Measurements from ENCODE around the gene ACVR2A.

Gene ACVR2A

GRCh38 chr2:147845411-147845971 lies 662 bp downstream of the ACVR2A start:
- peaks cover 45% of the 10 kb centered on the region for H3K4me1 Mint-ChIP-seq (ENCODE audit: low read depth)
- peak overlapping the region; percentile 98 for H3K4me3 Mint-ChIP-seq
- no peaks in the 10 kb centered on the region for H3K9me3 Mint-ChIP-seq
- peak overlapping the region; percentile 99 for H3K27ac Mint-ChIP-seq
- H3K27me3 Mint-ChIP-seq = peaks cover 24% of the 10 kb centered on the region
- peaks cover 21% of the 10 kb centered on the region for H3K36me3 Mint-ChIP-seq (ENCODE audit: low read depth)
- intact Hi-C loops (cut with micrococcal nuclease) = loop anchor here (10.0 kb wide), 2 partner anchors 151 to 179 kb away; partner anchors contain the start of genes MBD5 and ORC4

- peaks cover 21% of the 10 kb centered on the region for H3K36me3 Mint-ChIP-seq (ENCODE audit: low read depth)
- H3K9me3 Mint-ChIP-seq = no peaks in the 10 kb centered on the region
- peaks cover 54% of the 10 kb centered on the region for H3K4me1 Mint-ChIP-seq (ENCODE audit: low read depth)
- peaks cover 15% of the 10 kb centered on the region for H3K27me3 Mint-ChIP-seq
- H3K4me3 Mint-ChIP-seq = peak overlapping the region; percentile 79
- intact Hi-C loops (cut with micrococcal nuclease) = loop anchor here (10.0 kb wide), 2 partner anchors 152 to 178 kb away; partner anchors contain the start of genes MBD5 and ORC4
- H3K27ac Mint-ChIP-seq = peak overlapping the region; percentile 27
Measured at GRCh38 chr2:147846412-147847081, 1.7 kb downstream of the ACVR2A start.

GRCh38 chr2:147847746-147848391 lies 3.0 kb downstream of the ACVR2A start:
- H3K36me3 Mint-ChIP-seq (ENCODE audit: low read depth) = peaks cover 21% of the 10 kb centered on the region
- no peak overlapping the region for H3K4me3 Mint-ChIP-seq
- H3K27ac Mint-ChIP-seq = no peak overlapping the region
- H3K9me3 Mint-ChIP-seq = no peaks in the 10 kb centered on the region
- H3K27me3 Mint-ChIP-seq = peaks cover 3% of the 10 kb centered on the region
- intact Hi-C loops (cut with micrococcal nuclease) = loop anchor here (10.0 kb wide), 2 partner anchors 153 to 177 kb away; partner anchors contain the start of genes MBD5 and ORC4
- peaks cover 60% of the 10 kb centered on the region for H3K4me1 Mint-ChIP-seq (ENCODE audit: low read depth)

- H3K36me3 Mint-ChIP-seq (ENCODE audit: low read depth) = no peaks in the 10 kb centered on the region
- intact Hi-C loops (cut with micrococcal nuclease) = no loop called here
- peaks cover 3% of the 10 kb centered on the region for H3K27me3 Mint-ChIP-seq
- no peak overlapping the region for H3K4me3 Mint-ChIP-seq
- peak overlapping the region; percentile 33 for H3K27ac Mint-ChIP-seq
- H3K4me1 Mint-ChIP-seq (ENCODE audit: low read depth) = peaks cover 62% of the 10 kb centered on the region
- H3K9me3 Mint-ChIP-seq = no peaks in the 10 kb centered on the region
Measured at GRCh38 chr2:147850838-147851237, 6.0 kb downstream of the ACVR2A start.

- Mint-ChIP-seq H3K27me3 (peaks cover 3% of the 10 kb centered on the region), H3K4me1 (ENCODE audit: low read depth) (peaks cover 57% of the 10 kb centered on the region), H3K36me3 (ENCODE audit: low read depth) (no peaks in the 10 kb centered on the region), H3K27ac (no peak overlapping the region), H3K4me3 (no peak overlapping the region), H3K9me3 (no peaks in the 10 kb centered on the region)
- intact Hi-C loops (cut with micrococcal nuclease) = no loop called here
Measured at GRCh38 chr2:147851244-147851930, 6.6 kb downstream of the ACVR2A start.

GRCh38 chr2:147854557-147855134 lies 9.8 kb downstream of the ACVR2A start:
- intact Hi-C loops (cut with micrococcal nuclease) = no loop called here
- Mint-ChIP-seq H3K27me3 (no peaks in the 10 kb centered on the region), H3K36me3 (ENCODE audit: low read depth) (no peaks in the 10 kb centered on the region), H3K9me3 (no peaks in the 10 kb centered on the region), H3K27ac (no peak overlapping the region), H3K4me1 (ENCODE audit: low read depth) (peaks cover 37% of the 10 kb centered on the region), H3K4me3 (no peak overlapping the region)

- Mint-ChIP-seq H3K4me3 (no peak overlapping the region), H3K4me1 (ENCODE audit: low read depth) (peaks cover 30% of the 10 kb centered on the region)
- intact Hi-C loops (cut with micrococcal nuclease) = no loop called here
Measured at GRCh38 chr2:147855316-147855715, 10.5 kb downstream of the ACVR2A start.

GRCh38 chr2:147855977-147856376 lies 11.1 kb downstream of the ACVR2A start:
- H3K9me3 Mint-ChIP-seq = no peaks in the 10 kb centered on the region
- no peaks in the 10 kb centered on the region for H3K36me3 Mint-ChIP-seq (ENCODE audit: low read depth)
- H3K27ac Mint-ChIP-seq = no peak overlapping the region
- H3K27me3 Mint-ChIP-seq = no peaks in the 10 kb centered on the region
- no peak overlapping the region for H3K4me3 Mint-ChIP-seq
- intact Hi-C loops (cut with micrococcal nuclease) = no loop called here
- peaks cover 24% of the 10 kb centered on the region for H3K4me1 Mint-ChIP-seq (ENCODE audit: low read depth)

More at GRCh38 chr2:147855316-147855715, 10.5 kb downstream of the ACVR2A start:
- no peaks in the 10 kb centered on the region for H3K36me3 Mint-ChIP-seq (ENCODE audit: low read depth)
- no peaks in the 10 kb centered on the region for H3K27me3 Mint-ChIP-seq
- no peak overlapping the region for H3K27ac Mint-ChIP-seq
- H3K9me3 Mint-ChIP-seq = no peaks in the 10 kb centered on the region

- Mint-ChIP-seq H3K27me3 (no peaks in the 10 kb centered on the region), H3K4me3 (no peak overlapping the region), H3K9me3 (no peaks in the 10 kb centered on the region), H3K27ac (no peak overlapping the region), H3K4me1 (ENCODE audit: low read depth) (peaks cover 5% of the 10 kb centered on the region), H3K36me3 (ENCODE audit: low read depth) (no peaks in the 10 kb centered on the region)
- intact Hi-C loops (cut with micrococcal nuclease) = no loop called here
Measured at GRCh38 chr2:147860009-147860408, 15.2 kb downstream of the ACVR2A start.

GRCh38 chr2:147862859-147863516 lies 18.2 kb downstream of the ACVR2A start:
- H3K36me3 Mint-ChIP-seq (ENCODE audit: low read depth) = no peaks in the 10 kb centered on the region
- no peaks in the 10 kb centered on the region for H3K9me3 Mint-ChIP-seq
- no peaks in the 10 kb centered on the region for H3K27me3 Mint-ChIP-seq
- H3K4me1 Mint-ChIP-seq (ENCODE audit: low read depth) = no peaks in the 10 kb centered on the region
- no peak overlapping the region for H3K27ac Mint-ChIP-seq
- intact Hi-C loops (cut with micrococcal nuclease) = no loop called here
- no peak overlapping the region for H3K4me3 Mint-ChIP-seq

GRCh38 chr2:147863835-147864234 lies 19.0 kb downstream of the ACVR2A start:
- Mint-ChIP-seq H3K4me1 (ENCODE audit: low read depth) (no peaks in the 10 kb centered on the region), H3K4me3 (no peak overlapping the region)

GRCh38 chr2:147865560-147865959 lies 20.7 kb downstream of the ACVR2A start:
- Mint-ChIP-seq H3K9me3 (no peaks in the 10 kb centered on the region), H3K27ac (no peak overlapping the region), H3K36me3 (ENCODE audit: low read depth) (no peaks in the 10 kb centered on the region), H3K4me3 (no peak overlapping the region), H3K4me1 (ENCODE audit: low read depth) (peaks cover 14% of the 10 kb centered on the region), H3K27me3 (no peaks in the 10 kb centered on the region)
- intact Hi-C loops (cut with micrococcal nuclease) = no loop called here

More at GRCh38 chr2:147863835-147864234, 19.0 kb downstream of the ACVR2A start:
- intact Hi-C loops (cut with micrococcal nuclease) = no loop called here
- Mint-ChIP-seq H3K27ac (no peak overlapping the region), H3K27me3 (no peaks in the 10 kb centered on the region), H3K9me3 (no peaks in the 10 kb centered on the region), H3K36me3 (ENCODE audit: low read depth) (no peaks in the 10 kb centered on the region)

GRCh38 chr2:147867050-147867449 lies 22.2 kb downstream of the ACVR2A start:
- Mint-ChIP-seq H3K4me3 (no peak overlapping the region), H3K4me1 (ENCODE audit: low read depth) (peaks cover 17% of the 10 kb centered on the region), H3K27ac (no peak overlapping the region), H3K36me3 (ENCODE audit: low read depth) (no peaks in the 10 kb centered on the region), H3K9me3 (no peaks in the 10 kb centered on the region), H3K27me3 (no peaks in the 10 kb centered on the region)
- intact Hi-C loops (cut with micrococcal nuclease) = no loop called here
